Ovary (tissue), 3 donors: ENCODE measurements around the gene FIBCD1.

Experiments used
- EP300 ChIP-seq: sonication (generic); formaldehyde crosslinking; IDR thresholded peaks from one replicate; pipeline ENCODE4 v1.6.1; 2017; ENCODE audit warnings: antibody characterized with exemption
- POLR2A ChIP-seq: fragments of 450-650 bp; IDR thresholded peaks from one replicate; pipeline ENCODE4 v1.6.1; 2017; ENCODE audit warnings: antibody characterized with exemption, mild to moderate bottlenecking, moderate library complexity
- TF ChIP-seq, protein P1 (sequence below), 3 donors: fragments of 450-650 bp in 2 of 3; fragments of 200-600 bp in 1 of 3; IDR thresholded peaks; one replicate each; pipeline versions ENCODE4 v1.5.1 to v1.8.0; 2016 to 2022; ENCODE audit warnings: antibody characterized with exemption in 3 of 3, mild to moderate bottlenecking in 1 of 3
- donor health status: DM: no; HTN: no; CAD: no.

- TF ChIP-seq, protein P1, sequence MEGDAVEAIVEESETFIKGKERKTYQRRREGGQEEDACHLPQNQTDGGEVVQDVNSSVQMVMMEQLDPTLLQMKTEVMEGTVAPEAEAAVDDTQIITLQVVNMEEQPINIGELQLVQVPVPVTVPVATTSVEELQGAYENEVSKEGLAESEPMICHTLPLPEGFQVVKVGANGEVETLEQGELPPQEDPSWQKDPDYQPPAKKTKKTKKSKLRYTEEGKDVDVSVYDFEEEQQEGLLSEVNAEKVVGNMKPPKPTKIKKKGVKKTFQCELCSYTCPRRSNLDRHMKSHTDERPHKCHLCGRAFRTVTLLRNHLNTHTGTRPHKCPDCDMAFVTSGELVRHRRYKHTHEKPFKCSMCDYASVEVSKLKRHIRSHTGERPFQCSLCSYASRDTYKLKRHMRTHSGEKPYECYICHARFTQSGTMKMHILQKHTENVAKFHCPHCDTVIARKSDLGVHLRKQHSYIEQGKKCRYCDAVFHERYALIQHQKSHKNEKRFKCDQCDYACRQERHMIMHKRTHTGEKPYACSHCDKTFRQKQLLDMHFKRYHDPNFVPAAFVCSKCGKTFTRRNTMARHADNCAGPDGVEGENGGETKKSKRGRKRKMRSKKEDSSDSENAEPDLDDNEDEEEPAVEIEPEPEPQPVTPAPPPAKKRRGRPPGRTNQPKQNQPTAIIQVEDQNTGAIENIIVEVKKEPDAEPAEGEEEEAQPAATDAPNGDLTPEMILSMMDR (IDR thresholded peaks at IDR 0.05) = no peak
- TF ChIP-seq POLR2A (no peak), EP300 (no peak)
These were observed 61.7 kb downstream of the FIBCD1 start for GRCh38 chr9:130877300-130877699.
